K562 (cell line): ENCODE data around the gene CC2D1A. TPM values are rescaled to one million over a fixed set of nuclear protein-coding genes. Genes with fewer than 3 reads are reported as not detected.
"Not testable (repeated sequence)": the region's sequence is repeated elsewhere in the genome, so short reads cannot be mapped to it uniquely, and the experiment has no call there.

ENCODE experiments used
- ATAC-seq: fragments of 200-7000 bp; cut with Tn5 transposase; 3 replicates; pipeline ENCODE4 v1.9.1; 2020; ENCODE audit warnings: moderate library complexity
- BruUV-seq: library from RNA; stranded (reverse); fragments of 400-500 nt; replicated peaks from 2 replicates; lab custom pipeline; 2021; lab: Mats Ljungman, UMichigan
- CTCF ChIA-PET: fragments of 300-600 bp; formaldehyde crosslinking; extraction: SDS; loops from one replicate; lab custom pipeline; 2021; ENCODE audit warnings: low intra/inter-chr PET ratio; lab: Yijun Ruan, JAX
- POLR2A ChIA-PET: fragments of 300-600, 350-650 bp; sonication (Branson Sonifier 250); formaldehyde crosslinking; extraction: SDS; loops from one replicate; lab custom pipeline; 2021; ENCODE audit warnings: antibody characterized with exemption, inconsistent platforms; lab: Yijun Ruan, JAX
- DNase-seq, 4 experiments: peaks; one replicate each; pipeline versions ENCODE4 v3.0.0 to v3.0.0-alpha.2; 2011 to 2018; ENCODE audit warnings: low spot score in 3 of 4, mixed read lengths in 3 of 4; ENCODE audit errors: extremely low read depth in 1 of 4
- FAIRE-seq: peaks from 2 replicates; lab custom pipeline; 2011; peaks lifted over from hg19 to GRCh38; lab: Jason Lieb, UNC
- H2AFZ ChIP-seq: 2 replicates; pipeline ENCODE4 v1.6.0; 2011; ENCODE audit warnings: low read depth, low read length, control low read depth, inconsistent platforms
- H3K27ac ChIP-seq: fragments of 200-600 bp; 3 replicates; pipeline ENCODE4 v1.8.0; 2011; ENCODE audit warnings: low read depth, mild to moderate bottlenecking, control low read depth, inconsistent platforms, low read length, moderate library complexity, mixed read lengths; ENCODE audit errors: extremely low read depth
- H3K27me3 ChIP-seq, 2 experiments: fragments of 300-600 bp in 1 of 2; 2 replicates in 1 of 2; 3 replicates in 1 of 2; pipeline versions ENCODE4 v1.6.0 to v1.8.0; 2011; ENCODE audit warnings: inconsistent platforms in 2 of 2, low read length in 2 of 2, mild to moderate bottlenecking in 1 of 2, mixed read lengths in 1 of 2, moderate library complexity in 1 of 2; ENCODE audit not compliant: control insufficient read depth in 2 of 2, insufficient read depth in 2 of 2
- H3K36me3 ChIP-seq: fragments of 300-600 bp; 3 replicates; pipeline ENCODE4 v1.8.0; 2011; ENCODE audit warnings: mild to moderate bottlenecking, low read length, inconsistent platforms; ENCODE audit not compliant: control insufficient read depth, insufficient read depth
- H3K4me1 ChIP-seq, 2 experiments: fragments of 200-600 bp in 1 of 2; replicated peaks in 1 of 2; 2 replicates in 1 of 2; 3 replicates in 1 of 2; pipeline versions ENCODE4 v1.5.1 to v1.8.0; 2011; ENCODE audit warnings: inconsistent platforms in 2 of 2, low read length in 2 of 2, mild to moderate bottlenecking in 1 of 2, mixed read lengths in 1 of 2, moderate library complexity in 1 of 2; ENCODE audit not compliant: control insufficient read depth in 2 of 2, insufficient read depth in 2 of 2
- H3K4me2 ChIP-seq: 2 replicates; pipeline ENCODE4 v1.6.1; 2011; ENCODE audit warnings: low read length, control low read depth, inconsistent platforms, mixed read lengths; ENCODE audit not compliant: insufficient read depth
- H3K4me3 ChIP-seq: fragments of 200-600 bp; sonication (generic), shearing (Covaris generic); 2 replicates; pipeline ENCODE4 v1.5.1; 2016; ENCODE audit warnings: control low read depth, inconsistent platforms
- H3K79me2 ChIP-seq: fragments of 200-600 bp; 3 replicates; pipeline ENCODE4 v1.8.0; 2011; ENCODE audit warnings: low read length, inconsistent platforms; ENCODE audit not compliant: control insufficient read depth, insufficient read depth
- H3K9ac ChIP-seq, 2 experiments: 2 replicates each; pipeline versions ENCODE4 v1.6.0 to v1.6.1; 2011; ENCODE audit warnings: low read depth in 2 of 2, low read length in 2 of 2, control low read depth in 1 of 2, inconsistent platforms in 1 of 2, mild to moderate bottlenecking in 1 of 2, mixed read lengths in 1 of 2; ENCODE audit not compliant: insufficient read depth in 1 of 2
- H3K9me1 ChIP-seq: one replicate; pipeline ENCODE4 v1.6.0; 2011; ENCODE audit warnings: inconsistent platforms, mild to moderate bottlenecking, low read length, moderate library complexity; ENCODE audit not compliant: control insufficient read depth, insufficient read depth
- H3K9me3 ChIP-seq: replicated peaks from 2 replicates; pipeline ENCODE4 v1.5.1; 2011; ENCODE audit warnings: low read depth, low read length, inconsistent platforms; ENCODE audit not compliant: control insufficient read depth, insufficient read depth
- H4K20me1 ChIP-seq: replicated peaks from 2 replicates; pipeline ENCODE4 v1.6.1; 2011; ENCODE audit warnings: low read length, inconsistent platforms, mixed read lengths; ENCODE audit not compliant: control insufficient read depth, insufficient read depth
- ATF7 ChIP-seq: fragments of 450-650 bp; IDR thresholded peaks from 2 replicates; pipeline ENCODE4 v1.7.1; 2014; ENCODE audit warnings: mild to moderate bottlenecking, moderate library complexity
- HDAC3 ChIP-seq: fragments of 450-650 bp; IDR thresholded peaks from 2 replicates; pipeline ENCODE4 v1.6.1; 2018; ENCODE audit warnings: borderline replicate concordance, mild to moderate bottlenecking, moderate library complexity; ENCODE audit not compliant: partially characterized antibody
- ZNF121 ChIP-seq: sonication (generic); formaldehyde crosslinking; conservative IDR thresholded peaks from 2 replicates; pipeline ENCODE4 v1.8.0; 2022; ENCODE audit warnings: missing genetic modification reagents
- WGBS: fragments of 100-300 bp; shearing (Covaris generic); methylation state at CpG from one replicate; pipeline ENCODE4 v1.1.6; 2016; ENCODE audit warnings: low coverage, mixed read lengths; ENCODE audit not compliant: insufficient coverage; ENCODE audit errors: missing lambda C conversion rate; 5-methylcytosine and 5-hydroxymethylcytosine counted together
- in situ Hi-C: fragments of 300-500 bp; cut with MboI; formaldehyde crosslinking; loops from 4 replicates; pipeline ENCODE4 v1.15.0; 2018; ENCODE audit warnings: inconsistent platforms, mixed read lengths
- intact Hi-C: fragments of 100-400 bp; cut with micrococcal nuclease; formaldehyde crosslinking; loops from 2 replicates; pipeline ENCODE4 v1.14.2; 2022
- polyA plus RNA-seq, 8 experiments: library from polyadenylated mRNA; depleted of rRNA in 4 of 8; stranded (reverse) in 5 of 8; unstranded in 3 of 8; fragments of >200 nt; fragmentation: Nextera tagmentation in 2 of 8; fragmentation: Illumina TruSeq in 1 of 8; extraction: Ambion mirVana in 2 of 8; extraction: Trizol in 1 of 8; gene quantifications; 2 replicates each; pipeline versions ENCODE4 v1.2.1 to v1.2.3, GENCODE V29; 2011 to 2014; ENCODE audit warnings: inconsistent platforms in 1 of 8, missing spikeins in 1 of 8
- total RNA-seq, 7 experiments: library from RNA; depleted of rRNA in 6 of 7; stranded (reverse); fragments of >200 nt in 6 of 7; fragmentation: Illumina TruSeq in 2 of 7; extraction: Trizol in 2 of 7; gene quantifications; 2 replicates each; pipeline versions ENCODE4 v1.2.1 to v1.2.3, GENCODE V29; 2011 to 2021; ENCODE audit warnings: low replicate concordance in 1 of 7

CC2D1A gene
- total and polyA plus RNA-seq, 9 of the 15 experiments (the other 6 are each of a cell fraction or from before 2014, with no cell fraction given): 0.32 to 31.0 (median 12.9) TPM

DNA sequence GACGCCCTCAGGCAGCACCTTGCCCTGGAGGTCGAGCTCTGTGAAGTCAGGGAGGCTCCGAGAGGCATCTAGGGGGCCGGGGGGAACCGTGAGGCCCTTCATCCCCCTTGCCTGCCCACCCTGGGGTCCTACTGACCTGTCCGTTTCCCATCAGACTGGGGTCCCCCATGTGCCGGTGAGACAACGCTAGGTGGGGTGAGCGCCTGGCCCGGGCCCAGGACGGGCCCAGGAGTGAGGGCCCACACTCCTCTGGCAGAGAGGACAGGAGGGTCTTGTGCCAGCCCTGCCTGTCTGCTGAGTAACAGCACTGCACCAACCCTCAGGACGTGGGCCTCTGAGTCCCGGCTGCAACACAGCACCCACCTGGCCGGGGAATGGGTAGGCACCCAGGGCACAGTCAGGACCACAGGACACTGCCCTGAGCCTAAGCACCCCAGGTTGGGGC lies 60.7 kb downstream of the CC2D1A start:
- no peaks in the 10 kb centered on the region for H3K27me3 ChIP-seq
- no peak overlapping the region for H3K9ac ChIP-seq
- ATAC-seq (no peak), DNase-seq (no peak), FAIRE-seq (no peak)
- ChIA-PET CTCF (interaction anchor here (0.6 kb wide), 1 partner anchor 38 kb away, joined by 3 read pairs; no protein-coding TSS in a partner anchor), POLR2A (no interaction called here)
- in situ Hi-C loops (no loop called here), intact Hi-C loops (no loop called here)
- peaks cover 72% of the 10 kb centered on the region; the same call in 2 of the 3 replicates for H3K36me3 ChIP-seq
- no peak overlapping the region for H3K4me3 ChIP-seq
- no peak overlapping the region for H3K27ac ChIP-seq
- no TSS peak for BruUV-seq
- no peaks in the 10 kb centered on the region for H3K79me2 ChIP-seq
- peaks cover 0 to 23% of the 10 kb centered on the region in 2 experiments; a peak in 2 of 5 replicates for H3K4me1 ChIP-seq
- TF ChIP-seq ATF7 (no peak), HDAC3 (no peak)
- no peaks in the 10 kb centered on the region for H4K20me1 ChIP-seq
- no peaks in the 10 kb centered on the region for H3K9me1 ChIP-seq
- no peaks in the 10 kb centered on the region for H3K9me3 ChIP-seq
- H3K4me2 ChIP-seq: no peak overlapping the region
- 88% methylated on average over 5 of the region's 14 CpGs for WGBS
- no peak overlapping the region for H2AFZ ChIP-seq

DNA sequence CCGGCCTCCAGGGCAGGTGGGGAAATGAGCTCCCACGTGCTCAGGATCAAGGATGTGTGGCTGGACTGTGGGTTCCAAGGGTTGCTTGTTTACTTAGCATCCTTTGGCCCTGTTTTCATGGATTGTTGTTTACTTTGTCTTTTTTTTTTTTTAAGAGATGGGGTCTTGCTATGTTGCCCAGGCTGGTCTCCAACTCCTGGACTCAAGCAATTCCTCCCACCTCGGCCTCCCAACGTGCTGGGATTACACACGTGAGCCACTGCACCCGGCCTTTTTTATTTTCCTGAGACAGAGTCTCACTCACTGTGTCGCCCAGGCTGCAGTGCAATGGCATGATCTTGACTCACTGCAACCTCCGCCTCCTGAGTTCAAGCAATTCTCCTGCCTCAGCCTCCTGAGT lies 61.2 kb downstream of the CC2D1A start:
- POLR2A ChIA-PET: interaction anchor here (1.6 kb wide), 1 partner anchor 12 kb away, joined by 3 read pairs; no protein-coding TSS in a partner anchor
- DNase-seq, H3K9ac ChIP-seq, H3K79me2 ChIP-seq, BruUV-seq, H3K4me2 ChIP-seq, H3K9me3 ChIP-seq, H3K27ac ChIP-seq, in situ Hi-C loops, H3K27me3 ChIP-seq, H3K9me1 ChIP-seq, H4K20me1 ChIP-seq, FAIRE-seq, ATAC-seq, H2AFZ ChIP-seq, intact Hi-C loops, H3K4me3 ChIP-seq: not testable (repeated sequence)
- H3K36me3 ChIP-seq: peaks cover 68% of the 10 kb centered on the region; the same call in 2 of the 3 replicates
- peaks cover 0 to 20% of the 10 kb centered on the region in 2 experiments; a peak in 2 of 5 replicates for H3K4me1 ChIP-seq
- peak; percentile 51 for TF ChIP-seq ZNF121 (CRISPR knock-in tag)
- 78% methylated on average over 7 of the region's 8 CpGs for WGBS
- CTCF ChIA-PET: interaction anchor here (0.6 kb wide), 1 partner anchor 37 kb away, joined by 3 read pairs; no protein-coding TSS in a partner anchor
